Measurements from ENCODE around the gene SLC25A12.

DNA sequence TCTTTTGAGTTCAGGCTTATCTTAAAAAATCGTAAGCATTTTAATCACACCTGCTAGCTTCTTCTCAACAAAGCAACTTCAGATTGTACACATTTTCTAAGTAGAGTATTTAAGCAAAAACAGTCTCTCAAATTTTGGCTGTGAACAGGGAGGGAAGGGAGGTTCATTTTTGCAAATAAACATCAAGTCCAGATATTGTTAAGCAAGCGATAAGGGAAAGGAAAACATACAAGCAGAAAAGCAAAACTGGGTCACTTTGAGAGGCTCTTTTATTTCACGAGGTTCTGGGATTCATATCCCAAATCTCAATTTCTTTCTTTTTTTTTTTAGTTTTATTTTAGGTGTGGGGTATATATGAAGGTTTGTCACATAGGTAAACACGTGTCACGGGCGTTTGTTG, 79.9 kb downstream of the SLC25A12 start:
- TF ChIP-seq, protein P1, sequence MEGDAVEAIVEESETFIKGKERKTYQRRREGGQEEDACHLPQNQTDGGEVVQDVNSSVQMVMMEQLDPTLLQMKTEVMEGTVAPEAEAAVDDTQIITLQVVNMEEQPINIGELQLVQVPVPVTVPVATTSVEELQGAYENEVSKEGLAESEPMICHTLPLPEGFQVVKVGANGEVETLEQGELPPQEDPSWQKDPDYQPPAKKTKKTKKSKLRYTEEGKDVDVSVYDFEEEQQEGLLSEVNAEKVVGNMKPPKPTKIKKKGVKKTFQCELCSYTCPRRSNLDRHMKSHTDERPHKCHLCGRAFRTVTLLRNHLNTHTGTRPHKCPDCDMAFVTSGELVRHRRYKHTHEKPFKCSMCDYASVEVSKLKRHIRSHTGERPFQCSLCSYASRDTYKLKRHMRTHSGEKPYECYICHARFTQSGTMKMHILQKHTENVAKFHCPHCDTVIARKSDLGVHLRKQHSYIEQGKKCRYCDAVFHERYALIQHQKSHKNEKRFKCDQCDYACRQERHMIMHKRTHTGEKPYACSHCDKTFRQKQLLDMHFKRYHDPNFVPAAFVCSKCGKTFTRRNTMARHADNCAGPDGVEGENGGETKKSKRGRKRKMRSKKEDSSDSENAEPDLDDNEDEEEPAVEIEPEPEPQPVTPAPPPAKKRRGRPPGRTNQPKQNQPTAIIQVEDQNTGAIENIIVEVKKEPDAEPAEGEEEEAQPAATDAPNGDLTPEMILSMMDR (conservative IDR thresholded peaks at IDR 0.05 in 1 of 2, IDR thresholded peaks at IDR 0.05 in 1 of 2; ENCODE audit: extremely low read depth in 1 of 2, insufficient read depth in 1 of 2, low read depth in 1 of 2, low read length in 2 of 2) = no peak
- no peak for TF ChIP-seq EZH2 (IDR thresholded peaks at IDR 0.05; ENCODE audit: borderline replicate concordance, low read length)

All from mammary epithelial cell (primary cell).